Lung microvascular endothelial cell (primary cell): ENCODE measurements around the gene GRAP. TPM values are rescaled to one million over a fixed set of nuclear protein-coding genes. Genes with fewer than 3 reads are reported as not detected.

Experiments
- DNase-seq, 2 donors: peaks; one replicate each; pipeline versions ENCODE4 v3.0.0 to v3.0.0-alpha.2; 2010; ENCODE audit warnings: low read depth in 2 of 2
- total RNA-seq: library from RNA; depleted of rRNA; stranded (reverse); fragments of >200 nt; gene quantifications from 2 replicates; pipeline ENCODE4 v1.2.1, GENCODE V29; 2014

GRAP gene
- total RNA-seq, 1 donor from 2014 or later: 267 TPM

GRCh38 chr17:19019041-19019941, 27.5 kb downstream of the GRAP start:
- DNase-seq: peak in 1 of 2 donors; percentile 24

GRCh38 chr17:19018600-19018950, 28.2 kb downstream of the GRAP start:
- no peak for DNase-seq

GRCh38 chr17:19017804-19018599, 28.8 kb downstream of the GRAP start:
- no peak for DNase-seq

GRCh38 chr17:19017401-19017800, 29.4 kb downstream of the GRAP start:
- no peak for DNase-seq

GRCh38 chr17:19016881-19017280, 29.9 kb downstream of the GRAP start:
- peak in 1 of 2 donors; percentile 20 for DNase-seq

- DNase-seq: no peak
These were observed 30.5 kb downstream of the GRAP start for GRCh38 chr17:19016297-19016696.

- no peak for DNase-seq
These were observed 31.3 kb downstream of the GRAP start for GRCh38 chr17:19015428-19015827.

GRCh38 chr17:19014628-19015215, 32.0 kb downstream of the GRAP start:
- DNase-seq: no peak

- DNase-seq: no peak
These were observed 32.7 kb downstream of the GRAP start for GRCh38 chr17:19013806-19014627.

GRCh38 chr17:19013226-19013625, 33.5 kb downstream of the GRAP start:
- DNase-seq: no peak

GRCh38 chr17:19012171-19013080, 34.3 kb downstream of the GRAP start:
- no peak for DNase-seq

- no peak for DNase-seq
These were observed 35.2 kb downstream of the GRAP start for GRCh38 chr17:19011581-19011980.

- DNase-seq: peak in 1 of 2 donors; percentile 36
These were observed 35.8 kb downstream of the GRAP start for GRCh38 chr17:19010729-19011505.

GRCh38 chr17:19009970-19010369, 36.8 kb downstream of the GRAP start:
- DNase-seq: no peak

GRCh38 chr17:19006698-19007097, 40.1 kb downstream of the GRAP start:
- no peak for DNase-seq

- DNase-seq: no peak
These were observed 40.8 kb downstream of the GRAP start for GRCh38 chr17:19005789-19006430.

- DNase-seq: no peak
These were observed 41.5 kb downstream of the GRAP start for GRCh38 chr17:19005137-19005773.

GRCh38 chr17:19004421-19005136, 42.2 kb downstream of the GRAP start, which contains the start of gene FAM83G:
TSS of gene FAM83G (minus strand) at chr17:19004764. CDS start at chr17:19004041, 723 bp downstream.
- peak; percentile 72 to 74 for DNase-seq
